NOMO-1 treated with dmso at 0.1 percent for 144 hours (cell line): ENCODE measurements around the gene MBNL1.
"Not testable (repeated sequence)": the region's sequence is repeated elsewhere in the genome, so short reads cannot be mapped to it uniquely, and the experiment has no call there.

ENCODE experiments used
- DNase-seq: peaks from one replicate; lab custom pipeline; 2025; ENCODE audit not compliant: unreplicated experiment; lab: John Stamatoyannopoulos, UW

MBNL1 gene

DNA sequence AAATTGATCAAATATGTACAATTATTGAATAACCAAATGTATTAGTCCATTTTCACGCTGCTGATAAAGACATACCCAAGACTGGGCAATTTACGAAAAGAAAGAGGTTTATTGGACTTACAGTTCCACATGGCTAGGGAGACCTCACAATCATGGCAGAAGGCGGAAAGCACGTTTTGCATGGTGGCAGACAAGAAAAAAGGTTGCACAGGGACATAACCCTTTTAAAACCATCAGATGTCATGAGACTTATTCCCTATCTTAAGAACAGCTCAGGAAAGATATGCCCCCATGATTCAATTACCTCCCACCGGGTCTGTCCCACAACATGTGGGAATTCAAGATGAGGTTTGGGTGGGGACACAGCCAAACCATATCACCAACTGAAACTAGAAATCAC is 171.5 kb downstream of the MBNL1 start:
- DNase-seq: not testable (repeated sequence)

DNA sequence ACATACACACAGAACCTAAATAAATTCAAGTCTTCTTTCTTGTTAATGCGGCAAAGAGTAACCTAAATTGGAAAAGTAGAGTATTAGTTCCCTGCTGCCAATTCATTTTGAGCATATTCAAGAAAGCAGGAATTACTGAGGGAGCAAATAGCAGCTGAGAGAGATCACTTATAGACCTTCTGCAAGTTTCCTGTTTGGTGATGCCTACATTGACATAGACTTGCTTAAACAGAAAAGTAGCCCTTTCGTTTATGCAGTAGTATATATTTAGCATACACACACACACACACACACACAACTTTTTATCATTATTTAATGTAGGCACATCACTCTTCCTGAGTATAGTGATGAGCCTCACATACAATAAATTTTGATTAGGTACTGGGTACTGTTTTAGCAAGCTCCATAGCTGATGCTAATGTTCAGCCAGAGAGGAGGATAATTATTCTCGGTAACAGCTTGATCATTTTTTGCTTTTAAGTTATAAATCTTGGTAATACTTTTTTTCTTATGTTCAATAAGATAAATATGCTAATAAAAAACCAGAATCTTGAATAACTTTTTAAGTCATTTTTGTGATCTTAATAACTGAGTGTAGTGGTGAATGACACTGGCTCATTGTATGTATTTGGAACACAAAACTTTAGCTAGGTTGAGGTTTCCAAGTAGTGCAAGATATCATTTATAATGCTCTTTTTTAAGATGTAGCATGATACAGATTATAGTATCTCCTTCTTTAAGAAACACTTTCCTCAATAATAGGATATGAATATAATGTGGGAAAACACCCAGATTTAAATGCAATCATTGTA is 174.7 kb downstream of the MBNL1 start:
- no peak for DNase-seq

DNA sequence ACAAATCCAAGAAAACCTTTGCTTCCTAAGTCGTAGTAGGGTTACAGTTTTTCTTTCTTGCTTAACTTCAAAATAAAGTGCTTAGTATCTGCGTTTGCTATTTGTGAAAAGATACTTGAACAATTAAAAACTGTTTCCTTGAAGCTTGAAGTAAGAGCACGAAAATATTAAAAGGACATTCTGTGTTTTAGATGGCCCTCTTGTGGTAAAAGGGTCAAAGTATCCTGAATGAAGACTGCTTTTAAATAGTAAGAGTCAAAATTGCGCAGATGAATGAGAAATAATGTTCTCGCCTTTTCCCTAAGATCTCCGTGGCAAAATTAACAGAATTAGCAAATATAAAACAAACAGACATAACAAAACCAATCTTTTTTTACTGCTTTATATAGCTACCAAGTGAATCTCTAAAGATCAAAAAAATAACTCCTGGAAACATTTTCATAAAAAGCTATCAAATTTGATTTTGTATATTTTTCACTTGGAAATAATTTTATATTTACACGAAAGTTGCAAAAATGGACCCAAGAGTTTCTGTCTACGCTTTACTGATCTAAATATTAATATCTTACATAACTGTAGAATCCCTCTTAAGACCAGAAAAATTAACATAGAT is 175.4 kb downstream of the MBNL1 start:
- DNase-seq: no peak

DNA sequence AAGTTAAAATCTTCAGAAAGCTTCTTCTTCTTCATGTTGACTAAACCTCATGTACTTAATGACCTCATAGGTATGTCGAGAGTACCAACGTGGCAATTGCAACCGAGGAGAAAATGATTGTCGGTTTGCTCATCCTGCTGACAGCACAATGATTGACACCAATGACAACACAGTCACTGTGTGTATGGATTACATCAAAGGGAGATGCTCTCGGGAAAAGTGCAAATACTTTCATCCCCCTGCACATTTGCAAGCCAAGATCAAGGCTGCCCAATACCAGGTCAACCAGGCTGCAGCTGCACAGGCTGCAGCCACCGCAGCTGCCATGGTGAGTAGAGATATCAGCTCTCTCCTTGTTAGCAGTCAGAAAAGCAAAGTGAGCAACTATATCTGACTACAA is 176.5 kb downstream of the MBNL1 start:
- DNase-seq: no peak

DNA sequence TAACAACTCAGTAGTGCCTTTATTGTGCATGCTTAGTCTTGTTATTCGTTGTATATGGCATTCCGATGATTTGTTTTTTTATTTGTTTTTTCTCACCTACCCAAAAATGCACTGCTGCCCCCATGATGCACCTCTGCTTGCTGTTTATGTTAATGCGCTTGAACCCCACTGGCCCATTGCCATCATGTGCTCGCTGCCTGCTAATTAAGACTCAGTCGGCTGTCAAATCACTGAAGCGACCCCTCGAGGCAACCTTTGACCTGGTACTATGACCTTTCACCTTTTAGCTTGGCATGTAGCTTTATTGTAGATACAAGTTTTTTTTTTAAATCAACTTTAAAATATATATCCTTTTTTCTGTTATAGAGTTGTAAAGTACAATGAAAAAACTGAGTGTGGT is 177.8 kb downstream of the MBNL1 start:
- no peak for DNase-seq

DNA sequence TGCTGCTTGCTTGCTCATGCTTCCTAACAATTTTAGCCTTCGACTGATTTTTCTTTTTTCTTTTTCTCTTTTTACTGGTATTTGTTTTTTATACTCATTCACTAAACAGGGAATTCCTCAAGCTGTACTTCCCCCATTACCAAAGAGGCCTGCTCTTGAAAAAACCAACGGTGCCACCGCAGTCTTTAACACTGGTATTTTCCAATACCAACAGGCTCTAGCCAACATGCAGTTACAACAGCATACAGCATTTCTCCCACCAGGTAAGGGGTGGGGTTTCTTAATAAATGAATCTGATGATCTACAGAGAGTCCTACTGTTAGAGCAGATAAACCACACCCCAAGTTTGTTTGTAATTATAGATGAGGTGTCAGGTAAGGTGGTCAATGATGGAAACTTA is 178.8 kb downstream of the MBNL1 start:
- DNase-seq: no peak

DNA sequence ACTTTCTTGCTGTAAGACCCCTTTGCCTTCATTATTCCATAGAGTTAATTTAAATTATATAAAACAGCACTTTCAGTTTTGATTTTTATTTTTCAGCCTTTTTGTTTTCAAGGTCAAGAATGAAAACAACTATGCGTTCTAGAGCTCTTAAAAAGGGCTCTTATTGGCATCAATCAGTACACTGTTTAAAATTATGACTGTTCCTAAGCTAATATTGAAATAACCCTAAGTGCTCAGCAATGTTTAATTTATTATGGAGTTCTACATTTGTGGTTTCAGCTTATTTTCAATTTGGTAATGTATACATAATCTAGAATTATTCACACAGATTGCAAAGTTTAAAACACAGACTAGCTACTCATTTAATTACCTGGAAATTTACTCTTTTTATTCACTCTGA is 179.4 kb downstream of the MBNL1 start:
- DNase-seq: no peak

DNA sequence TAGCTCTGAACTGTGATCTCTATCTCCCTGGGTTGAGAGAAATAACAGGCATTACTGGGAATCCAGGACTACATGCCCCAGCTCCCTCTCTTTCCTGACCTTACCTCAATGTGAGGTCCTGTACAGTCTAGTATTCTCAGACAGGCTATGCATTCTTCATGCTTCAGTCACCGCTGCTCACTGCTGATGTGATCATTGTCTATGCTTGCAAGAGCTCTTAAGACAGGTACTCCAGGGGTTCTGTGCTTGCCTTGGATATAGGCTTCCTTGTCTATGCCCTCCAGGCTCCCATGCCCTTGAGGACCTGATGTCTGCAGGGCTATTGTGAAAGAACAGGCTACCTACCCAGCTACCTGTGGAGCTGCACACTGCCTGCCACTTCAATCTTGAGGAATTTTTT is 183.6 kb downstream of the MBNL1 start:
- DNase-seq: no peak

DNA sequence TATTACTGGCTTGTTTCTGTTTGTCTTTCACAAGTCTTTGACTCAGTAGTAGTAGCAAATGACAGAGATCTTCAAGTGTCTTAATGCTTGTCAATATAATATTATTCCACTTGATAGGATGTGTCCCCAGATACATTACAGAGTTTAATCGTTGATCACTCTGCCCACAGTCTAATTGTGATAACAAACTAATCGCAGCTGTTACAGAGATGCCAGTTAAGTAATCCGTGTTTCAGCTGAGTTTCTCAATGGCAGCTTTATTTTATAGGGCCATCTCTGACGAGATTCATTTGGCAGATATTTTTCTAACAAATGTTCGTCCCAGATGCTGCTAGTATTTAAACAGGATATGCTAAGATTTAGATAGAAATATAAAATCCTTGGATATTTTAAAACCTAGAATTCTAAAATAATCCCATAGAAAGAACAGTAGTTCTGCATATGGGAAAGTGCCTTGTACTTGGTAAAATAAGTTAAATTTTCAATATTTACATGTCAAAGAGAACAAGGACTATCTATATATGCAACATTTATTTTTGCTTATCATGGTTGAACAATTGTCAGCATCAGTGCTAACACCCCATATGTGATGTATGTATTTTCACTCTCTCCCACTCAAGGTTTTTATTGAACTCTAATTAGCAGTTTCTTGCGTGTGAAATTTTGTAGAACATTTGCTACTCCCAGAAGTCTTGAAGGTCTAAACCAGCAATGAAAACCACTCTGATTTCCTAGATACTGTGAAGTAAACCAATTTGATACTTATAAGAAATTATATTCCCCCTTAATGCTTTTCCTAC is 185.5 kb downstream of the MBNL1 start:
- no peak for DNase-seq

DNA sequence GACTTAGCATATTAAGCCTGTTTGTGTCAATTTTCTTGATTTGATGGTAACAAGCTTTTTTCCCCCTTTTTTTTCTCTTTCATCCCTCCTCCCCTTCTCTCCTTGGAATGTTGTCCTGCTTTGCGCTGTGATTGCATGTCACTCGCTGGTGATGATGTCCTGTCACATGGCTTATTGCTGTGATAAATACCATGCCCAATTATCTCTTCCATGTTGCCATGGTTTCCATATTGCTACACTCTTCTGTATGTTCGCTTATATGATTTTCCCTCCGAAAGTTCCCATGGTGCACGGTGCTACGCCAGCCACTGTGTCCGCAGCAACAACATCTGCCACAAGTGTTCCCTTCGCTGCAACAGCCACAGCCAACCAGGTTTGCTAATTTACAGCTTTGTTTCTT is 187.3 kb downstream of the MBNL1 start:
- DNase-seq: no peak

DNA sequence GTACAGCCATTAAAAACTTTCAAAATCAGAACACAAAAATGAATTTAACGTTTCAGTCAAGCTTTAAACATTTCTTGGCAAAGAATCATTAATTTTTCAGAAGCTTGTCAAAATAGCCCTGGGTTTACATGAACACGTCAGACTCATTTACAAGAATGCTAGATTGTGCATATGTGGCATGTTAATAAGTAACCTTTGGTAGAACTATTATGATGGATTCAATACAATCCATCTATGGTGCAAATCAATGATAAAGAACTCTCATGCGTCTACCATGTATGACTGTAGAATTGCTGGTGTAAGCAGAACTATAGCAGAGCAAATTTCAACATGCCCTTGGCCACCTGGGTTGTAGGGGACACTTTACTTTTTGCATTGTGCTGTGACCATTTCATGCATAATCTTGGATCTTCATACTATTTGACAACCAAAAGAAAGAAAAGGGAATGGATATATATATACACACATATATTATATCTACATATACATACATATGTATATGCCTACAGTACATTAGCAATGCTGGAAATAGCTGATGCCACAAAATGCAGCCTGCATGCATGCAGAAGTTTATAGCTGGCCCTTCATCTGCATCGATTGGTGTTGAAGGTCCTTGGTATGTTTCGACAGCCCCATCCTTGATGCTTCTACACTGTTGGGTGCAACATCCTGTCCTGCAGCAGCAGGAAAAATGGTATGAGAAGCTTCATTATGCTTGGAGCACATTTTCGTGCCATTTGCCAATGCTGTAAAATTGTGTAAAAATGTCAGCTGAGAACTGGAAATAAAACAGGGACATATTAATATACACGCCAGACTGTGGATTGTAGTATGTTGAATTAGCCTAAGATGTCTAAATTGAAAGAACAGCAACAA is 189.0 kb downstream of the MBNL1 start:
- no peak for DNase-seq

DNA sequence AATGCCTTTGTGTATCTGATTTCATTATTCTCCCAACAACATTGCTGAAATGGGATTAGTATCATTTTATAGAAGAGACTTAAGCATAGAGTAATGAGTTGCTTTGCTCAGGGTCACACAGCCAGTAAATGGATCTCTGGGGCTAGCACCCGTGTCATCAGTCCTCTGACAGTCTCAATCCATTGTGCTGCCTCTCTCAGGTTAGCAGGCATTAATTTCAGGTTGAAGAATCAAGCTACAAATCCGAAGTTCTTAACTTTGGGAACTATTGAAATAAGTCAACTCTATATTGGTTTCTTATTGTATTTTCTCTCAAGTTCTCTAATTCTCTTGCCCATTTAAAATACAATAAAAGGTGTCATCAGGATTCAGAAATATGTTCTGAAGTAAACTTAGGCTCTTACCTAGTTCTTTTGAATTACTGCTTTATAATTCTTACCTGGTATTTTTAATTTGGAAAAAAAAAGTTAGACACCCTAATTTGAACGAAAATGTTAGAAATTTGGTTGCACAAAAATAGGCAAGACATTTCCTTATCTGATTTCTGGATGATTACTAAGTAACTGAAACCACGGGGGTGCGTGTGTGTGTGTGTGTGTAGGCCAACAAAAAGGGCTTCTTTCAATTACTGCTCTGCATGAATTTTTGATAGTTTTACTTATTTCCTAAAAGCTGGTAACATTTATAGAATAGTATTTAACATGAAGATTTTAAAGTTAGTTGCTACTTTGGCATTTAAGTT is 189.8 kb downstream of the MBNL1 start:
- DNase-seq: no peak

DNA sequence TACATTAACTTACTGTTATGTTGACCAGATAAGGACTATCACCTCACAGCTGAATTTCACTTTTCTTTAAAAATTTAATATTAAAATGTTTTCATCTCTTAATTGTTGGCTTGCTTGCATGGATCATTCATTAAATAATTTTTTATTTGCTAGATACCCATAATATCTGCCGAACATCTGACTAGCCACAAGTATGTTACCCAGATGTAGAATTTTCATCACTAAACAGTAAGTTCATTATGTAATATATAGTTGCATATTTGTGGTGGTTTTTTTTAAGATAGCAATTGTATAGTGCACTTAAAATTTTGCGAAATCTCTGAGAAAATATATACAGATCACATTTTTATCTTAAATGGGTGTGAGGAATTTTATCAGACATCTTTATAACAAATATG is 190.4 kb downstream of the MBNL1 start:
- DNase-seq: no peak

DNA sequence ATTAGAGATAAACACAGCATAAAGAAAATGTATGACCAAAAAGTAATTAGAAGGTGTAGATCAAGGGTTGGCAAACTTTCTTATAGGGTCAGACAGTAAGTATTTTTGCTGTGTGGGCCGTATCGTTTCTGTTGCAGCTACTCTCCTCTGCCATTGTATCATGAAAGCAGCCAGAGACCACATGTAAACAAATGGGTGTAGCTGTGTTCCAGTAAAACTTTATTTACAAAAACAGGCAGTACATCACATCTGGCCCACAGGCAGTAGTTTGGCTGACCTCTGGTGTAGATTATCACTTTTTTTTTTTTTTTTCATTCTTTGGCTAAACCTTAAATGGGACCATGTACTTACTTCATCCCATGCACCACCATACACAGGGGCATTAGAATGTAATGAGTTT is 190.8 kb downstream of the MBNL1 start:
- no peak for DNase-seq

DNA sequence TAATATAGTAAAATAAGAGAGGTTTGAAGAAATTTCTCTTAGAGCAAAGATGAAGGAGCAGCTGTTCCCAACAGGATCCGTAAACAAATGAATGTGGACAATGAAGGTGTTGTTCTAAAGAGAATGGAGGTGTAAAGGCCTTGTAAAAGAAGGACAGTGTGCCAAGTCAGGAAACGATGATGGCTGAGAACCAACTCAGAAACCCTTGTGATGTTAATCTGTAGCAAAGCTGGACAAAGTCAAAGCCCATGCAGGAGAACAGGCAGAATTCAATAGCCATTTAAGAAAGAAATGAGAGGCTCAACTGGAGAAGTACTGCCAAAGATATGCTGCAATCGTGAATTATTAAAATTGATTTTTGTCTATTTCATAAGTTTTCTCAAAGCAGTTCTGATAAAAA is 192.2 kb downstream of the MBNL1 start:
- no peak for DNase-seq

DNA sequence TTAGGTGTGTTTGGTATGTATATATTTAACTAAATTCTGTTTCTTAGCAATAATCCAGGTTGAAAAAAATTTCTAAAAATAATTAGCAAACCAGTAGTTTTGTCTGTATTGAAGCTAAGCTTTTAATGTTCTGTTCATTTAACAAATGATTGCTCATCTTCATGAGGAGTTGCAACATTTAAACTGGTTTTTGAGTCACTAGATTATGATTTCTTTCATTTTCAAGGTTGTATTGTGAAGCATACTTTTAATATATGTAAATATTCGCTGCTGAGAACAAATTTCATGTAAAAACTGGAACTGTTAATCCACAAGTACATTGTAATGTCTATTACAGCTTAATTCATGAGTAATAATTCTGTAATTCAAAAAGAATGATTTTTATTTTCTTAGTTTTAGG is 192.7 kb downstream of the MBNL1 start:
- no peak for DNase-seq

DNA sequence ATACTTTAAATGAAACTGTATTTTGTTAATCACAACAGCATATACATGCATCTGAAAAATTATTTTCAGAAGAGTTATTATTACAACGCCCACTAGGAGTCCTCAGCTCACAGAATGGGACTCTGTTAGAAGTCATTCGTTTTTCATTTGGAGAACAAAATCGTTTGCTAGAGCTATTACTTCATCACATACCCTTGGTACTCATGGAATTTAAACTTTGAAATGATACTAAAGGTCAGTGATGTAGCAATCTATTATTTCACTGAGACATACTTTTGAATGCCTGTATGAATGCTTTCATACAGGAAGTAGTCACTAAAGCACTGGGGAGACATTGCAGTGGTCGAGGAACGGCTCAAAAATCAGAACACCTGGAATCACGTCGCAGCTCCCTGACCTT is 198.1 kb downstream of the MBNL1 start:
- DNase-seq: peak; percentile 47

DNA sequence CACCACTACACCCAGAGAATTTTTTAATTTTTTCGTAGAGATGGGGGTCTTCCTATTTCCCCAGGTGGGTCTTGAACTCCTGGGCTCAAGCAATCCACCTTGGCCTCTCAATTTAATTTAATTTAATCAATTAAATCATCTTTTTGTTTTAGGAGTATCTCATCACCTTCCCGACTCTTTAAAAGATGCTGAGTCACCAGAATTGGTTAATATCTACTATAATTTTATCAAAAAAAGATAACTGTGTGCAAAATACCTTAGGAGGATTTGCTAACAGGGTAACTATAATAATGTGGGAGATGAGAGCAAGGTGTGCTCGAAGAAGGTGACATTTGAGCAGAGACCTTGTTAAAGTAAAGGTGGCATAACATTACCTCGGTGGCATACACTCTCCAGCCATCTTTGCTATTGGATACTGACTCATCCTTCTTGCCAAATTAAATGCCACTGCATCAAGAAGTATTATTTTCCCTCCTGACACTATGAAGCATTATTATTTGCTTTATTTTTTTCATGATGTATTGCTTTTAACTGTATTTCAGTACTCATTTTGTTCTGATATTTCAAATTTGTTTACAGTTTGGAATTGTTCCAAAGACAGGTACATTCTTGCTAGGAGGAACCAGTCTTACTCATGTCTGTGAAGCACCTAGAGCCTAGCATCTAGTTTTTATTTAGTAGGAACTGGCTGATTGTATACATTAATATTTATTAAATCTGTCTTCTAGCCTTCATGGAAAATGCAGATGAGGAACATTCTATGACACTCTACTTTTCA is 200.7 kb downstream of the MBNL1 start:
- no peak for DNase-seq

DNA sequence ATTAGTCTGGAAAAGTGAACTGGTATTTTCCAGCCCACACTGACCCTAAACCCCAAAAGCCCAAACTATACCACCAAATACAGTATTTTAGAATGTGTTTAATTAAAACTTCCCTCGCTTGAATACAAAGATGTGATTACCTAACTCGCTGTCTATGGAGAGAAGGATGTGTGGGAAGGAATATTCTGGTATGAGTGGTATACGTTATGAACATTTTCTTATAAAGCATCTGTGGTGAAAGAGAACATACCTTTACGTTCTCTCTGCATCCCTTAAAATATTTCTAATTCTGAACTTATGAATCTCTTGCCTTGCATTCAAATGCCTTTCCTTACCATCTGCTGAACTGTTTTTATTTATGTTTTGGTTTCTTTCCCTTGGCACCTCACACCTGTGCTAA is 201.4 kb downstream of the MBNL1 start:
- no peak for DNase-seq

DNA sequence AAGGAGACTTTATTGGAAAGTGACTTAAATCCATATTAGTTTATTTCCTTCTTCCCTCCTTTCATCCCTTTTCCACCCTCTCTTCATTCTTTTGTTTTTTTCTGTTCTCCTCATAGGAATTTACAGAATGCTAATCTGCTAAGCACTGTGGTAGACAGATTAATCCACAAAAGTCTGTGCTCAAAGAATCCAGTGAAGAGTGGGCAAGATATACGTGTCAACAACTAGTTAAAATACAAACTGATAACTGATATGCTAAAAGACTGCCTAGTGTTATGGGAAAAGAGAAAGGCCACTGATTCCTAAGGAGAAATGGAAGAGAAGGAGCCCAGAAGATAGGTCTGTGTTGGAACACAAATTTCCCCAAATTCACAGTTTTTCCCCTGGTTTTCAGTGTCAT is 202.2 kb downstream of the MBNL1 start:
- no peak for DNase-seq
